ENCODE data around the gene DCAF5. TPM values are rescaled to one million over a fixed set of nuclear protein-coding genes. Genes with fewer than 3 reads are reported as not detected.

DCAF5 gene
- total RNA-seq, 1 donor from 2014 or later, result 57.3 TPM

DNA sequence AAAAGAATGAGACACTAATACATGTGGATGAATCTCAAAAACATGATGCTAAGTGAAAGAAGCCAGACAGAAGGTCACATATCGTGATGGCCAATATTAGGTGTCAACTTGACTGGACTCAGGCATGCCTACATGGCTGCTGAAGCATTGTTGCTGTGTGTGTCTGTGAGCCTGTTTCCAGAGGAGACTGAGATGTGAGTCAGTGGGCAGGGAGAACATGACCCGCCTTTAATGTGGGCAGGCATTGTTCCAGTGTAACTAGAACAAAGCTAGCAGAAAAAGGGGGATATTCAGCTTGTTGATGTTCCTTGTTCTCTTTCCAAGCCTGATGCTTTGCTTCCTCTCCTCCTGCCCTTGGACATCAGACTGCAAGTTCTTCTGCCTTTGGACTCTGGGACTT lies 47.6 kb downstream of the DCAF5 start:
- DNase-seq, result no peak
- ATAC-seq, result no peak
- no peaks in the 10 kb centered on the region for H3K27me3 ChIP-seq
- no peak overlapping the region for H3K4me3 ChIP-seq
- peaks cover 6% of the 10 kb centered on the region for H3K4me1 ChIP-seq
- H3K9me3 ChIP-seq, result no peaks in the 10 kb centered on the region
- no peak overlapping the region for H3K27ac ChIP-seq
- H3K36me3 ChIP-seq, result peaks cover 38% of the 10 kb centered on the region
- intact Hi-C loops (cut with DNase I), result no loop called here
- TF ChIP-seq, protein P1, sequence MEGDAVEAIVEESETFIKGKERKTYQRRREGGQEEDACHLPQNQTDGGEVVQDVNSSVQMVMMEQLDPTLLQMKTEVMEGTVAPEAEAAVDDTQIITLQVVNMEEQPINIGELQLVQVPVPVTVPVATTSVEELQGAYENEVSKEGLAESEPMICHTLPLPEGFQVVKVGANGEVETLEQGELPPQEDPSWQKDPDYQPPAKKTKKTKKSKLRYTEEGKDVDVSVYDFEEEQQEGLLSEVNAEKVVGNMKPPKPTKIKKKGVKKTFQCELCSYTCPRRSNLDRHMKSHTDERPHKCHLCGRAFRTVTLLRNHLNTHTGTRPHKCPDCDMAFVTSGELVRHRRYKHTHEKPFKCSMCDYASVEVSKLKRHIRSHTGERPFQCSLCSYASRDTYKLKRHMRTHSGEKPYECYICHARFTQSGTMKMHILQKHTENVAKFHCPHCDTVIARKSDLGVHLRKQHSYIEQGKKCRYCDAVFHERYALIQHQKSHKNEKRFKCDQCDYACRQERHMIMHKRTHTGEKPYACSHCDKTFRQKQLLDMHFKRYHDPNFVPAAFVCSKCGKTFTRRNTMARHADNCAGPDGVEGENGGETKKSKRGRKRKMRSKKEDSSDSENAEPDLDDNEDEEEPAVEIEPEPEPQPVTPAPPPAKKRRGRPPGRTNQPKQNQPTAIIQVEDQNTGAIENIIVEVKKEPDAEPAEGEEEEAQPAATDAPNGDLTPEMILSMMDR (IDR thresholded peaks at IDR 0.05), result no peak

DNA sequence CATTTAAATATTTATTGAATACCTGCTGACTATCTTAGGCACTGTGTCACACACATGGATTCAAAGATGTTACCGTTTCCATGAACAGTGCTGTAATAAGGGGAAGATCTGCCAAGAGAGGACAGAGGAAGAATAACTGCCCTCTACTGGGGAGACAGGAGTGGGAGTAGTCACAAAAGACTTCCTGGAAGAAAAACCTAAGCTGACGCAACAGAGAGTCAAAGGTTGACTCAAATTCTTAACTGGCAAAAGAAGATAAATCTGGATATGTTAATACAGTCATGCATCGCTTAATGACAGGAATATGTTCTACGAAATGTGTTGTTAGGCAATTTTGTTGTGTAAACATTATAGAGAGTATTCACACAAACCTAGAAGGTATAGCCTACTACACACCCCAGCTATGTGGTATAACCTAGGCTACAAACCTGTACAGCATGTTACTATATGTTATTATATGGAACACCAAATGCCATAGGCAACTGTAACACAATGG lies 51.5 kb downstream of the DCAF5 start:
- H3K27me3 ChIP-seq, result no peaks in the 10 kb centered on the region
- ATAC-seq, result peak; percentile 95
- H3K9me3 ChIP-seq, result no peaks in the 10 kb centered on the region
- intact Hi-C loops (cut with DNase I), result no loop called here
- H3K27ac ChIP-seq, result no peak overlapping the region
- no peak overlapping the region for H3K4me3 ChIP-seq
- peaks cover 6% of the 10 kb centered on the region for H3K4me1 ChIP-seq
- TF ChIP-seq, protein P1 (IDR thresholded peaks at IDR 0.05), result peak; percentile 64
- no peak for DNase-seq
- peaks cover 23% of the 10 kb centered on the region for H3K36me3 ChIP-seq

DNA sequence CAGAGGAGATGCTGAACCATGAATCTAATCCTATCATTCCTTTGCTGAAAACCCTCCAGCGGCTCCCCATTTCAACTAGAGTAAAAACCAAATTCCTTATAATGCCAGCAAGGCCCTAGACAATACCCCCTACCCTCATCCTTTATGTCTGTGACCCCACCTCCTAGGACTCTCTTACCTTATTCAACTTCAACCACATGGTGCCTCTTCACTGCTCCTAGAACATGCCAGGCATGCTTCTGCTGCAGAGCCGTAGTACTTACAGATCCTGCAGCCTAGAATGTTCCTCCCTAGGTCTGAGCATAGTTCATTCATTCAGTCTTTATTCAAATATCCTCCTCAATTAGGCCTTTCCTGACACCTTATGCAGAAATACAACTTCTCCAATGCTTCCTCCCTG lies 54.9 kb downstream of the DCAF5 start:
- intact Hi-C loops (cut with DNase I), result no loop called here
- Histone ChIP-seq H3K9me3 (no peaks in the 10 kb centered on the region), H3K4me3 (no peak overlapping the region), H3K36me3 (peaks cover 5% of the 10 kb centered on the region), H3K4me1 (peaks cover 22% of the 10 kb centered on the region), H3K27ac (no peak overlapping the region), H3K27me3 (no peaks in the 10 kb centered on the region)
- DNase-seq (no peak), ATAC-seq (peak; percentile 28)
- TF ChIP-seq, protein P1 (IDR thresholded peaks at IDR 0.05), result no peak

DNA sequence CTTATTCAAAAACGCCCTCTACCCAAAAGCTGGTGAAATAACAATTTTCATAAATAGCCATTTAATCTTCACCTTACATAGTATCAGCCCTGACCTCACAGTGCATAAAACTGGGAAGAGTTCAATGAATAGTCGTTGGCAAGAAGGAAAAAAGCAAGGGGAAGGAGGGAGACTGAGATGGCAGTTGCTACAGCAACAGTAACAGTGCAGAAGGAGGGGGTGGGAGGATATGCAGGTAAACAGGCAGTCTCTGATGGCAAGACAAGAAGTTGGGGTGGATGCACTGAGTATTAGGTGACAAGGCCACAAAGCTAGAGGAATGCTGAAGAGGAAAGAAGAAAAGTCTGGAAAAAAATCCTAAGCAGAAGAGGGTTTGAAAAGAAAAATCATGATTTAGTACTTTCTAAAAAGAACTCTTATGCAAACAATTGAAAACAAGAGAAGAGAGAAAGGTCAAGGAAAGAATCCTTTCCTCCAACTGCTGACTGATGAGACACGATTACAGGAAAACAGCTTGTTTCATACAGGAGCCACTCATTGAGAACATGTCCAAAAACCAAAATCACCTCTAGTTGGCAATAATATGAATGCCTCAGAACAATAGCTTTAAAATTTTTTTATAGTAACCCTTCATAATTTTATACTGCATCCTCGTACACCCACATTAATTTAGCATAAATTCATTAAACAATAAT lies 56.0 kb downstream of the DCAF5 start:
- Histone ChIP-seq H3K36me3 (peaks cover 2% of the 10 kb centered on the region), H3K4me3 (no peak overlapping the region), H3K27ac (no peak overlapping the region), H3K27me3 (no peaks in the 10 kb centered on the region), H3K4me1 (peaks cover 22% of the 10 kb centered on the region), H3K9me3 (no peaks in the 10 kb centered on the region)
- ATAC-seq, result no peak
- intact Hi-C loops (cut with DNase I), result no loop called here
- TF ChIP-seq, protein P1 (IDR thresholded peaks at IDR 0.05), result no peak
- DNase-seq, result no peak

DNA sequence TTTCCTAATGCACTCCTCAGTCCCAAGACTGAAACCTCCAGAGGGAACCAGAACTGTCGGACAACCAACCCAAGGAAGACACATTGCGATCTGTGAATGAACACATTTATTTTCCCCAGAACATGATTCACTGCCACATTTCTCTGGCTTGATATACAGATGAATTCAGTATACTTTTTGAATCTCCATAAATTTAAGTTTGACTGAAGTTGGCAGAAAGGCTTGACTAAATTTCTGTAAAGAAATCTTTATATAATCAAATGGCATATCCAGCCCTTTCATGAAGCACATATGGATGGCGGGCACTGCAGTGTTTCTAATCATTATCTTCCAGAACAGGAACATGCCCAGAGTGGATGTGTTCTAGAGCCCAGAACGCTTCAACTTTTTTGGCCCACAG lies 56.7 kb downstream of the DCAF5 start:
- ATAC-seq (no peak), DNase-seq (no peak)
- H3K4me3 ChIP-seq, result no peak overlapping the region
- no peaks in the 10 kb centered on the region for H3K27me3 ChIP-seq
- TF ChIP-seq, protein P1 (IDR thresholded peaks at IDR 0.05), result no peak
- intact Hi-C loops (cut with DNase I), result no loop called here
- peaks cover 15% of the 10 kb centered on the region for H3K4me1 ChIP-seq
- H3K27ac ChIP-seq, result no peak overlapping the region
- H3K36me3 ChIP-seq, result peaks cover 8% of the 10 kb centered on the region
- no peaks in the 10 kb centered on the region for H3K9me3 ChIP-seq

All from upper lobe of right lung (tissue), 1 donor.